ENCODE data around the gene SLC34A1.

Gene SLC34A1

DNA sequence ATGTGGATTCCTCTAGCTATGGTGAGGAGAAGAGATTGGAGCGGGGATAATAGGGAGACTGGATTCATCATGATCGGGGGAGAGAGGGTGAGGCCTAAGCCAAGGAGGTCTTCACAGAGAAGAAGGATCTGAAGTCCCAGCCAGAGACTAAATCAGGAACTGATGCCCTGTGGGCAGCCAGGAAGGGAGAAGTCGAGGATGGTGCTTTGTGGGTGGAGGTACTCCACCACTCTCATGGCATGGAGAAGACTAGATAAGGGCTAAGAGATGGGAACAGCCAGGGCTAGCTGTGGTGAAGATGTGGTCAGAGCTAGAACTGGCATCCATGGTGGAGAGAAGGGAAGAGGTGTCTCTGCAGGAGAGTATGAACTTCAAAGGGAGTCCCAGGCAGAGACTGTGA is 29.5 kb upstream of the SLC34A1 start:
- Histone ChIP-seq H3K36me3 (ENCODE audit: low read depth) (peaks cover 13% of the 10 kb centered on the region), H3K4me1 (ENCODE audit: insufficient read depth, poor library complexity, severe bottlenecking) (peaks cover 13% of the 10 kb centered on the region), H3K27me3 (ENCODE audit: insufficient read depth, poor library complexity, severe bottlenecking) (no peaks in the 10 kb centered on the region), H3K4me3 (ENCODE audit: severe bottlenecking) (no peak overlapping the region), H3K9me3 (ENCODE audit: severe bottlenecking) (no peaks in the 10 kb centered on the region), H3K27ac (ENCODE audit: poor library complexity, severe bottlenecking) (no peak overlapping the region)
- ATAC-seq (ENCODE audit: low read depth) (no peak), DNase-seq (ENCODE audit: low spot score) (no peak)
- TF ChIP-seq, protein P1, sequence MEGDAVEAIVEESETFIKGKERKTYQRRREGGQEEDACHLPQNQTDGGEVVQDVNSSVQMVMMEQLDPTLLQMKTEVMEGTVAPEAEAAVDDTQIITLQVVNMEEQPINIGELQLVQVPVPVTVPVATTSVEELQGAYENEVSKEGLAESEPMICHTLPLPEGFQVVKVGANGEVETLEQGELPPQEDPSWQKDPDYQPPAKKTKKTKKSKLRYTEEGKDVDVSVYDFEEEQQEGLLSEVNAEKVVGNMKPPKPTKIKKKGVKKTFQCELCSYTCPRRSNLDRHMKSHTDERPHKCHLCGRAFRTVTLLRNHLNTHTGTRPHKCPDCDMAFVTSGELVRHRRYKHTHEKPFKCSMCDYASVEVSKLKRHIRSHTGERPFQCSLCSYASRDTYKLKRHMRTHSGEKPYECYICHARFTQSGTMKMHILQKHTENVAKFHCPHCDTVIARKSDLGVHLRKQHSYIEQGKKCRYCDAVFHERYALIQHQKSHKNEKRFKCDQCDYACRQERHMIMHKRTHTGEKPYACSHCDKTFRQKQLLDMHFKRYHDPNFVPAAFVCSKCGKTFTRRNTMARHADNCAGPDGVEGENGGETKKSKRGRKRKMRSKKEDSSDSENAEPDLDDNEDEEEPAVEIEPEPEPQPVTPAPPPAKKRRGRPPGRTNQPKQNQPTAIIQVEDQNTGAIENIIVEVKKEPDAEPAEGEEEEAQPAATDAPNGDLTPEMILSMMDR (IDR thresholded peaks at IDR 0.05; ENCODE audit: poor library complexity, severe bottlenecking): no peak

DNA sequence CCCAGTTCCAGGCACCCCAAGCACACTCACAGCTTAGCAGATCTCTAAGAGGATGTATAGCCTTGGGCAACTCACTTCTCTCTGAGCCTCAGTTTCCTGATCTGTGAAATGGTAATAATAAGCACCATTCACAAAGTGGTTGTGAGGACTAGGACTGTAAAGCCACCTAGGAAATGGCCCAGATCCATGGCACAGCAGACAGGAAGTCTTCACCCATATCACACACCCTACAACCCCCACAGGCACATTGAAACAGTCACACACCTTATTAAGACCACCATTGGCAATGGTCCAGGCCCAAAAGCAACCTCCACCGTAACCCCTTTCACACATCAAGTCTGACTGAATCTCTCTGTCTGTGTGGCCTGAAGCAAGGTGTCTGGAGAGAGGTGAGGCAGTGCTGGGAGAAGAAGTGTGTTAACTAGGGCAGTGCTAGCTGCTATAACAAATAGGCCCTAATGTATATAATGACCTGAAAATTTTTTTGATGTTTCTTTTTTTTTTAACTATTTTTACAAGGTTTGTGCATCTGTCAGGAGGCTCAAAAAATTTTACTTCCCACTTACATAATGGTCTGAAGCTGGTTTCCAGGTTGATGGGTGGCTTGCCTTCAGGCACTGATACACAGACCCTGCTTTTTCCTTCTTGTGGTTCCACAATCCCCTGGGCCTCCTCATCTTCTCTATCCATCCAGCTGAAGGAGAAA is 28.9 kb upstream of the SLC34A1 start:
- TF ChIP-seq, protein P1 (IDR thresholded peaks at IDR 0.05; ENCODE audit: poor library complexity, severe bottlenecking): no peak
- Histone ChIP-seq H3K36me3 (ENCODE audit: low read depth) (peaks cover 7% of the 10 kb centered on the region; the same call in 1 of the 2 replicates), H3K9me3 (ENCODE audit: severe bottlenecking) (no peaks in the 10 kb centered on the region), H3K4me1 (ENCODE audit: insufficient read depth, poor library complexity, severe bottlenecking) (peaks cover 7% of the 10 kb centered on the region), H3K27ac (ENCODE audit: poor library complexity, severe bottlenecking) (no peak overlapping the region), H3K4me3 (ENCODE audit: severe bottlenecking) (no peak overlapping the region), H3K27me3 (ENCODE audit: insufficient read depth, poor library complexity, severe bottlenecking) (no peaks in the 10 kb centered on the region)
- DNase-seq (ENCODE audit: low spot score) (no peak), ATAC-seq (ENCODE audit: low read depth) (no peak)

DNA sequence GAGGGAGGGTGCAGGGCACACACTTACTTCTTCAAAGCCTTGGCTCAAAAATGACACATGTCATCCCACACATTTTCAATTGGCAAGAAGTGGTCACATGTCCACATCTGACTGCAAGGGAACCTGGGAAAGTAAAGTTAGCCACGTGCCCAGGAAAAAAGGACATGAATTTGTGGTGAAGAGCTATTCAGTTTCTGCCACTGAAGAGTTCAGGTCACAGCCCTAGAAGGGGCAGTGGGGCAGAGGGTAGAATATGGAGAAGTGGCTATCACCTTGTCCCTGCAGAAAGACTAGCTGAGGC is 28.4 kb upstream of the SLC34A1 start:
- TF ChIP-seq, protein P1 (IDR thresholded peaks at IDR 0.05; ENCODE audit: poor library complexity, severe bottlenecking): no peak
- ATAC-seq (ENCODE audit: low read depth): no peak
- H3K27me3 ChIP-seq (ENCODE audit: insufficient read depth, poor library complexity, severe bottlenecking): no peaks in the 10 kb centered on the region
- no peaks in the 10 kb centered on the region for H3K9me3 ChIP-seq (ENCODE audit: severe bottlenecking)
- no peak overlapping the region for H3K4me3 ChIP-seq (ENCODE audit: severe bottlenecking)
- DNase-seq (ENCODE audit: low spot score): no peak
- H3K27ac ChIP-seq (ENCODE audit: poor library complexity, severe bottlenecking): no peak overlapping the region
- peaks cover 3% of the 10 kb centered on the region for H3K4me1 ChIP-seq (ENCODE audit: insufficient read depth, poor library complexity, severe bottlenecking)
- H3K36me3 ChIP-seq (ENCODE audit: low read depth): peaks cover 2% of the 10 kb centered on the region; the same call in 1 of the 2 replicates

DNA sequence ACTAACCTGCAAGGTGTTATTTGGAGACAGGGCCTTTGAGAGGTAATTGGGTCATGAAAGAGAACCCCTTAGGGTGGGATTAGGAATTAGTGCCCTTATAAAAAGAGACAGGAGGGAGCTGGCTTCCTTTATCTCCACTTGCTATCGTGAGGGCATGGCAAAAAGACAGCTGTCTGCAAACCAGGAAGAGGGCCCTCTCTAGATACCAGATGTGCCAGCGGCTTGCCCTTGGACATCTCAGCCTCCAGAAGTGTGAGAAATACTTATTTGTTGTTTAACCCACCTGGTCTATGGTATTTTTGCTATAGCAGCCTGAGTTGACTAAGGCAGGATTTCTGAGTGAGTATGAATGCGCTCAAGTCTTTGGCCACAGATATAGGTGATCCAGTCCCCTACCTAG is 27.5 kb upstream of the SLC34A1 start:
- H3K9me3 ChIP-seq (ENCODE audit: severe bottlenecking): no peaks in the 10 kb centered on the region
- H3K27me3 ChIP-seq (ENCODE audit: insufficient read depth, poor library complexity, severe bottlenecking): no peaks in the 10 kb centered on the region
- H3K4me3 ChIP-seq (ENCODE audit: severe bottlenecking): no peak overlapping the region
- DNase-seq (ENCODE audit: low spot score) (no peak), ATAC-seq (ENCODE audit: low read depth) (no peak)
- H3K36me3 ChIP-seq (ENCODE audit: low read depth): no peaks in the 10 kb centered on the region
- no peak overlapping the region for H3K27ac ChIP-seq (ENCODE audit: poor library complexity, severe bottlenecking)
- TF ChIP-seq, protein P1 (IDR thresholded peaks at IDR 0.05; ENCODE audit: poor library complexity, severe bottlenecking): no peak
- H3K4me1 ChIP-seq (ENCODE audit: insufficient read depth, poor library complexity, severe bottlenecking): peaks cover 3% of the 10 kb centered on the region

DNA sequence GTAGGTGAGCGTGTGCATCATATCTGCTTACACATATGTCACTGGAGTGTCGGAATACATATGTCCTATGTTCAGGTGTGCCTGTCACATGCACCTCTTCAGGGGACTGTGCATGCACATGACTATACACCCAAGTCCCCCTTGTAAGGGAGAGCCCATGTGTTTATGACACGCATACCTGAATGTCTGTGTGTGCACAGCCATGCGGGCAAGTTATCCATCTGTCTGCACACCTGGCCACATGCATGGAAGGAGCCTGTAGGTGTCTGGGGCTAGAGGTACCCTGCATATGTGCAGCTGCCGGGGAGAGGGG is 27.1 kb upstream of the SLC34A1 start:
- Histone ChIP-seq H3K4me1 (ENCODE audit: insufficient read depth, poor library complexity, severe bottlenecking) (peaks cover 3% of the 10 kb centered on the region), H3K9me3 (ENCODE audit: severe bottlenecking) (no peaks in the 10 kb centered on the region), H3K27ac (ENCODE audit: poor library complexity, severe bottlenecking) (no peak overlapping the region), H3K4me3 (ENCODE audit: severe bottlenecking) (no peak overlapping the region), H3K36me3 (ENCODE audit: low read depth) (no peaks in the 10 kb centered on the region), H3K27me3 (ENCODE audit: insufficient read depth, poor library complexity, severe bottlenecking) (no peaks in the 10 kb centered on the region)
- no peak for DNase-seq (ENCODE audit: low spot score)
- TF ChIP-seq, protein P1 (IDR thresholded peaks at IDR 0.05; ENCODE audit: poor library complexity, severe bottlenecking): no peak
- no peak for ATAC-seq (ENCODE audit: low read depth)
